GF-D8 (cell line): ENCODE measurements around the gene SFRP5.

Experiments
- DNase-seq: peaks from one replicate; lab custom pipeline; 2025; lab: John Stamatoyannopoulos, UW

SFRP5 gene

DNA sequence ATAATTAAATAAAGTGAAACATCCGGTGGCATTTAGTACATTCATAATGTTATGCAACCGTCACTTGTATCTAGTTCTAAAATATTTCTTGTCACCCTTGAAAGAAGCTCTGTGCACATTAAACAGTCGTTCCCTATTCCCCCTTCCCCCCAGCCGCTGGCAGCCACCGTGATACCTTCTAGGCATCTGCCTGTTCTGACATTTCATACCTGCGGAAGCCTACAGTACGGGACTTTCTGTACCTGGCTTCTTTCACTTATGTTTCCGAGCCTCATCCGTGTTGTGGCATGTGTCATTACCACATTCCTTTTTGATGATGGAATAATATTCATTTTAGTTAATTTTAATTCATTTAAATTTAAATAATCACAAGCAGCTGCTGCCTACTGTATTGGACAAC is 13.9 kb upstream of the SFRP5 start:
- DNase-seq = no peak

DNA sequence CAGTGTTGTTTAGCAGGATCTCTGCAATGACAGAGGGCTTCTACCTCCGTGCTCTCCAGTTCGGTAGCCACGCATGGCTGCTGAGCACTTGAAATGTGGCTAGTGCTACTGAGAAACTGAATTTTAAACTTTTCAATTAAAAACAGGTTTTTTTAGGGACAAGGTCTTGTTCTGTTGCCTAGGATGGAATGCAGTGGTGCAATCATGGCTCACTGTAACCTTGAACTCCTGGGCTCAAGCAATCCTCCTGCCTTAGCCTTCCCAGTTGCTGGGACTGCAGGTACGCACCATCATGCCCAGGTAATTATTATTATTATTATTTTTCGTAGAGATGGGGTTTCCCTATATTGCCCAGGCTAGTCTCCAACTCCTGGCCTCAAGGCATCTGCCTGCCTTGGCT is 13.4 kb upstream of the SFRP5 start:
- DNase-seq = no peak

DNA sequence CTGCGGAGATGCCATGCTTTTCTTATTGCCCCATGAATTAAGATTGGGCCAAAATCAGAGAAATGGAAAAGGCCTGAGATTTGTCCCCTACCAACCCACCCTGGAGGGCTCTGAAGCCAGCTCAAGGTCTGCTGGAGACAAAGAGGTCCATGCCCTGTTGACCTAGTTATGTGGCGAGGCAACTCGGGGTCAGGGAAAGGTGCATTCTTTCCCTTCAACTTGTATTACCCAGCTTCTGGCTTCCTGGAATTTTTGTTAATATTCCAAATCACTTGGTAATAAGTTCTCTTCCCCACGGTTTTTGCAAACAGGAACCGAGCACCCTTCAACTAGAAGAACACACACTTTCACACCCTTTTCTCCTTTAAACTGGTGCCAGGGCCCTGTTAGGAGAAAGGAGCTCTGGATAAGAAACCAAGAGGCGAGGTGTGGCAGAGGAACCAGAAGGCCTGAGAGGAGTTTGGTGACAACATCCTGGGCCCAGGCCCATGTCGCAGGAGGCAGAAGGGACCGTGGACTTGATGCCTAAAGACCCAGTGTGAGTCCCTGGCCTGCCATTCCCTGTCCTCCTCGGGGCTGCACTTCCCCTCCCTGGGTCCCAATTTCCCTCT is 12.5 kb upstream of the SFRP5 start:
- DNase-seq = no peak

DNA sequence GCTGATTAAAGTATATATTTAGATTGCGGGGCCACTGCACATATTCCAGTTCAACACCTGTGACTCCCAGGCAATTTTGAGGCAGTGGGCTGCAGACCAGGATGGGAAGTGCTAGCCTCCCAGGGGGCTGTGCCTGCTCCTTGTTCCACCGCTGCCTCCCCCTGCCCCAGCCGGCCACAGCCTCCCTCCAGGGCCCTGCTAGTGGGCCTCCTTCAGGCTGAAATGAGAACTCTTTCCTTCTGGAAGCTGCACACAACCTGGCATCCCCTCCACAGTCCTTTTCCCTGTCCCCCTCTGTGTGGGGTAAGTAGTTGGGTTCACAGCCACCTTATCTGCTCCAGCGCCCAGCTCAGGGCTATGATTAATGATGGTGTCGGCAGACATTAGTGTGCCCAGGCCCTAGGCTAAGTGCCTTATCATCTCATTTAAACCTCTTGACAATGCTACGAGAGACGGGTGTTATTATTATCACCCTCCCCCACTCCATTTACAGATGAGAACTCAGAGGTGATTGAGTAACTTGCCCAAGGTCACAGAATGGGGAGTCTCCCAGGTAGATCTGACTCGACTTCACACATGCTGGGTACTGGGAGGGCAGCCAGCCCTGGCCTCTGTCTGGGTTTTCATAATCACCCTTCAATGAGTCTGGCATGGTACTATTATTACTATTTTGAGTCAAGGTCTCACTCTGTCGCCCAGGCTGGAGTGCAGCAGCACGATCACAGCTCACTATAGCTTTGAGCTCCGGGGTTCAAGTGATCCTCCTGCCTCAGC is 10.8 kb upstream of the SFRP5 start:
- no peak for DNase-seq

DNA sequence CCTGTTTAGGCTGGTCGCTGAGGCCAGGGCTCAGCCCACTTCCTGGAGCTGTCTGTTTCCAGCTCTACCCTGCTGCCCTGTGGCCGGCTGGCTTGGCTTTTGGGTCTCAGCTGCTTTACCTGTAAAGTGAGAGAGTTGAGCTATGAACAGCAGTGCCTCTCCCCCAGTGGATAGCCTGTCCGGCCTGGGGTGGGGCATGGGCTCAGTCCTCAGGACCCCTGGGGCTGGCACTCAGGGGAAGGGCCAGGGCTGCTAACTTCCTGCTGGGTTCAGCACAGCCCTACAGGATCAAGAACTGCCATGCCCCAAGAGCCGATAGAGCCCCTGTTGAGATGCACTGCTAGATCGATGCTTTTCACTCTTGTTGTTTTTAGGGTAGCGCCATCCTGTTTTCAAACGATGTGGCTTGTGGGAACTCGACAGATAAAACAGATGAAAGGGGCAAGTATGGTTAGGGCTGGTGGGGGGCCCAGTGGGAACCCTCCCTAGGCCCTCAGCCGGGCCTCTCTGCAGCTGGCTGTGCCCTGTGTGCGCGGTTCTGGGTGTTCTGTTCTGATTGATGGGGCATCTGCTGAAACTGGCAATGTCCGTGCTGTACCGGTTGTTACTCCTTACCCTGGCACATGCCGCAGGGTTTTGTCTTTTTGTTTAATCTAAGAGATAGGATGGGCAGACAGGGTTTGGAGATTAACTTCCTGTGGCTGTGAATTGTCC is 10.0 kb upstream of the SFRP5 start:
- DNase-seq = no peak

DNA sequence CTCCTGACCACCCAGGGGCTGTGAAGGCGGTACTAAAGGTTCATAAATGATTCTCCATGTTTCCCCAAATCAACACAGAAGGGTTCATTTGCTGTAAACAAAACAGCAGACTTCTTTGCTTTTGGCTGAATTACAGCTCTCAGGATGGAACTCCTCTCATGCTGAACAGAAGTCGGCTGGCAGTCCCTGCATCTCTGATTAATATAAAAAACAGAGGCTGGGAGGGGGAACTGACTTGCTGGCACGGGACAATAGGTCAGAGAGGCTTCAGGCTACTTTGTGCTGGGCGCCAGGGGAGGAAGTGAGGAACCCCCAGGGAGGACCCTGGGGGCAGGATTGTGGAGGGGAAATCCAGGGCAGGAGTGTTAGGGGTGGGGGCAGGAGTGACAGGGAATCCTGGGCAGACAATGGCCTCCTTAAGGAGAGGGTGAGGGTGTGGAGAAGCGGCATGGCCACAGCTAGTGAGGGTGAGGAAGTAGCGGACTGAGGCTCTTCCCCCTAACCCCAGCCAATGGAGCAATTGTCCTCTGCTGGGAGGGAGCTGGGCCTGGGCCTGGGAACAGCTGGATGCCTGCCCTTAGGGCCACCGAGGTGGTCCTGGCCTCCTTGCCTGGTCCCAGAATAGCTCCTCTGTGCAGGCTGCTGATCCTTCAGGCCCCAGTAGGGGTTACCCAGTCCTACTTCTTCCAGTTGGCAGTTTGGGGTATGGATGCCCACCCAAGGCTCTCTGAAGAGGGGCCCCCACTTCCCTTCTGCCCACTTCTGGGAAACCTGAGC is 9.2 kb upstream of the SFRP5 start:
- DNase-seq = no peak

DNA sequence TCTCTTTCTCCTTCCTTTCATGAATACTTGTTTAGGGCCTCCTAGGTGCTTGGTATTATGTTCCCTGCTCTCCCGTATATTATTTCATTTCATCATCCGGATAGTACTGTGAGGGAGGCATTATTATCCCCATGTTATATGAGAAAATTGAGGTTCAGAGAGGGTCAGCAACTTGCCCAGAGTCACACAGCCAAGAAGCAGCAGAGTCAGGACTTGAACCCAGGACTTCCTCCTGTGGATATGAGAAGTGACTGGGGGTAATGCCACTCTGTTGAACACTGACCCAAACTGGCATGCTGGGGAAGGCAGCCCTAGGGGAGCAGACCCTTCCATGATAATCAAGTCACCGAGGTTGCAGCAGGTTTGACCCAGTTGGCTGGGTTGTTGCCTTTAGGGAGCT is 8.2 kb upstream of the SFRP5 start:
- no peak for DNase-seq

DNA sequence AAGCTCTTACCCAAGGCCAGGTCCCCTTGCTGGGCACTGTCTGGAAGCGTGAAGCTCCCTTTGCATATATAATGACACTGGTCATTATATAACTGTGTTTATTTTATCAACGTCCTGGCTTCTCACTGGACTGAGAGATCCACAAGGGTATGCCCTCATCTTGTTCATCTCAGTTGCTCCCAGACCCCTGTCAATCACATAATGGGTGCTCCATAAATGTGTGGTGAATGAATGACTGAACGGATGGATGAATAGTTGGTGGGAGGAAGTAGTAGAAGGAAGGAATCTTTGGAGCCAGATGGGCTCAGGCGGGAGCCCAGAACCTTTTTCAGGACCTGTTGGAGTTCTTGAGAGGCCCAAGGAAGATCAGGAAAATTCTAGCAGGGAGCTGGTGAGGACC is 7.7 kb upstream of the SFRP5 start:
- no peak for DNase-seq

DNA sequence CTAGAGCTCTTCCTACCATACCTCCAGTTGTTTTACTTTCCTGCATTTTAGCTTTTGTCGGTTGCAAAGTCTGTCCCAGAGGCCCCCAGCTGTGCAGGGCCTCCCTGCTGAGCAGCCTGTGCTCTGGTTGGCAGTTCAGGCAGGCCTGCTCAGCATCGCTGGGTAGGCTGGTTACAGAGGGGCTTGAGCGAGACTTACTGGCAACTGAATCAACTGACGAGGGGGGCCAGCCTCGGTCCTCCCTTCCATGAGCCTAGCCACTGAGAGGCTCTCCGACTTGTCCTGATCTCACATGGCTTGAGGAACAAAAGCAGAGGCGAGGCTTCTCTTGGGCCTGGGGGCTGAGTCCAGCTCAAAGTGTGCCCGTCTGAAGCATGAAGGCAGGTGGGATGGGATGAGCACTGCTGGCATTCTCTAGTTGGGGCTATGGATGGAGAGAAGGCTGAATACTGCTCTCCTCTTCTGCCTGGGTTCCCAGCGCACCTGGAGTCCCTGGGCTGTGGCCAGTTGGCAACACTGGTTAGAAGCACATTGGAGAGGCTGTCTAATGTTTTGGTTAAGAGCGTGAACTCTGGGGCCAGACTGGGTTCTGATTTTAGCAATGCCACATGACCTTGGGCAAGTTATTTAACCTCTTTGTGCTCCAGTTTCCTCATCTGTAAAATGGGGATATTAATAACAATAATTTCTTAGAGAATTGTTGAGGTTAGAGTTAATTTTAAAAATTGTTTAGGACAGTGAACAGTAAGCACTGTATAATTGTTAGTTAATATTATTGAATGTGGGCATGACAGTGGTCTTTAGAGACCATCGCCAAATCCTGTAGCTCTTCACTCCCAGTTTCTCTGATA is 6.9 kb upstream of the SFRP5 start:
- no peak for DNase-seq

DNA sequence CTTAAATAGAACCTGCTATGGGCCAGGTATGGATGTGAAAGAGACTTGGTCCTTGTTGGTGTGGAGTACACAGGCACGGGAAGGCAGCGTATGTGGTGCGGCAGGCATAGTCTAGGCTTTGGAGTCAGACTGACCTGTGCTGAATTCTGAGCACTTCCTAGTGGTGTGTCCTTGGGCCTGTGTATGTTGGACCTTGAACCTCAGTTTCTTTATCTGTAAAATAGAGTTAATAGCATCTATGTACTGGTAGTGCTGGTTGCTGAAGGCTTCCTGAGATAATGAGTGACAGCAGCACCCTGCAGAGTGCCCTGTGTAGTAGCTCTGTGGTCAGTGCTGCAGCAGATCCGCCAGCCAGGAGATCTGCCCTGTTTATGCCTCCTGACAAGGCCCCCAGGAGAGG is 5.3 kb upstream of the SFRP5 start:
- no peak for DNase-seq

DNA sequence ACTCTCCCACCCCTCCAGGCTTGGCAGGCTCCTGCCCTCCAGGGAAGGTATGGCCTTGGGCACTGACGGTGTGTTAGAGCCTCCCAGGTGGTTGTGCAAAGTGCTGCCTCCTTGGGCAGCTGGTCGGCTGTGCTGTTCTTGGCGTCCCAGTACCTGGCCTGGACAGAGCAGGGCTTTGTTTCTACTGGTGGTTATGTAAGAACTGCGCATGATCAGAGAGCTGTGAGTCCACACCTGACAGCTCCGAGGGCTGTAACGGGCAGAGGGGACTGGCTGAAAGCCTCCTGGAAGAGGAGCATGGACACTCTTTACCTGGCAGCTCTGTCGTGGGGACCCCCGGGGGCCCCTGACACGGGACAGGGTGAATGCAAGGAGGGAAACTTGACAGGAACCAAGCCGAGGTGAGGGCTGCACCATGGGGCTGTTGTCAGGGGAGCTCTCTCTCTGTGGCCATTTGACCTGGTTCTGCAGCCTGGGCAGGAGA is 3.1 kb upstream of the SFRP5 start:
- DNase-seq = no peak

DNA sequence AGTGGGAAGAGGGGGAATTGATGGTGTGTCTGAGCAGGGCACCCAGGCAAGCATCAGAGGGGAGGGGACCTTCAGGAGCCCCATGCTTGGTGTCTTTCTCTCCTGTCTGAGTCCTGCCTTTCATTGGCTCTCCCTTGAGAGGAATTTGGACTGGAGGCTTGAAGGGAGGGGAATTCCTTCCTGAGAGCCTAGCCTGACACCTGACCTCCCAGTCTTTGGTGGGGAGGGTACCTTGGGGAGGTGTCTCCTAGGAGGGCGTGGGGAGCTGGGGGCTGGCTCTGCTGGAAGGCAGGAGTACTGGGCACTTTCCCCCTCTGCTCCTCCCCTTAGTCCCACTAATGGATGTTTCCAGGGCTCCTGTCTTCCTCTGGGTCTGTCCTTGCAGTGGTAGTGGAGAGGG is 1.3 kb upstream of the SFRP5 start:
- no peak for DNase-seq

DNA sequence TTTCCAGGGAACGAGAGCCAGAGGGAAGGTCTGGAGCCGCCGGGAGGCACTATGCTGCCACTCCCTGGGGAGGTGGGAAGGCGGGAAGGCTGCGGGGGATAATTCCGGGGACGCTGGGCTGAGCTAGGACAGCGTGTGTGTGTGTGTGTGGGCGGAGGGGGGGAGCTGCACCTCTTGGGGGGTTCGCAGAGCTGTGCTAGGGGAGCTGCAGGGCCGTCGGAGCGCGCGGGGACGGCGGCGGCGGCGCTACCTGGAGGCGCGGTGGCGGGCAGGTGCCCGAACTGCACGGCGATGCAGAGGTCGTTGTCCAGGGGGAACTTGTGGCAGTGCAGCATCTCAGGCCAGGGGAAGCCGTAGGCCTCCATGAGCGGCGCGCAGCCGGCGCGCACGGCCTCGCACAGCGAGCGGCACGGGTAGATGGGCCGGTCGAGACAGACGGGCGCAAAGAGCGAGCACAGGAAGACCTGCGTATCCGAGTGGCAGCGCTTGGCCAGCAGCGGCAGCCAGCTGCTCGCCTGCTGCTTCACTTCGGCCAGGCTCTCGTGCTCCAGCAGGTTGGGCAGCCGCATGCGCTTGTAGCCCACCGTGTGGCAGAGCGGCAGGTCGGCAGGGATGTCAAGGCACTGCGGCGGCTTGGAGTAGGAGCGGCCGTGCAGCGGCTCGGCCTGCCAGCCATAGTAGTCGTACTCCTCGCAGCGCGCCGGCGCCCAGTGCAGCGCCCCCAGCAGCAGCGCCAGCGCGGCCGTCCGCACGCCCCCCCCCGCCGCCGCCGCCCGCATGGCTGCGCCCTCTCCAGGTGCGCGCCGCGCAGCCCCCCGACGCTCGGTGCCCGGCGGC is 526 bp downstream of the SFRP5 start:
- DNase-seq = no peak

DNA sequence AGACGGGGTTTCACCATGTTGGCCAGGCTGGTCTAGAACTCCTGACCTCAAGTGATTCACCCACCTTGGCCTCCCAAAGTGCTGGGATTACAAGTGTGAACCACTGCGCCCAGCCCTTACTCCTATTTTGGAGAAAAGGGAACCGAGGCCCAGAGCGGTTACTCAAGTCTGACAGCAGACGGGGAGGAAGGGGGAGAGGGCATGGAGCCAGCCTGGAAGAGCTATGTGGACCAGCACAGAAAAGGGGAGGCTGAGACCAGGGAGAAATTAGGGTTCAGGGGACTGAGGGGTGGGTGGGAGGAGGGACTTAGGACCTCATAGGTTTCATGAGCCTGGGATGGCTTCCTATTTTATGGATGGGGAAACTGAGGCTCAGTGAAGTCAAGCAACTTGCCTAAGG is 1.5 kb downstream of the SFRP5 start:
- DNase-seq = no peak

DNA sequence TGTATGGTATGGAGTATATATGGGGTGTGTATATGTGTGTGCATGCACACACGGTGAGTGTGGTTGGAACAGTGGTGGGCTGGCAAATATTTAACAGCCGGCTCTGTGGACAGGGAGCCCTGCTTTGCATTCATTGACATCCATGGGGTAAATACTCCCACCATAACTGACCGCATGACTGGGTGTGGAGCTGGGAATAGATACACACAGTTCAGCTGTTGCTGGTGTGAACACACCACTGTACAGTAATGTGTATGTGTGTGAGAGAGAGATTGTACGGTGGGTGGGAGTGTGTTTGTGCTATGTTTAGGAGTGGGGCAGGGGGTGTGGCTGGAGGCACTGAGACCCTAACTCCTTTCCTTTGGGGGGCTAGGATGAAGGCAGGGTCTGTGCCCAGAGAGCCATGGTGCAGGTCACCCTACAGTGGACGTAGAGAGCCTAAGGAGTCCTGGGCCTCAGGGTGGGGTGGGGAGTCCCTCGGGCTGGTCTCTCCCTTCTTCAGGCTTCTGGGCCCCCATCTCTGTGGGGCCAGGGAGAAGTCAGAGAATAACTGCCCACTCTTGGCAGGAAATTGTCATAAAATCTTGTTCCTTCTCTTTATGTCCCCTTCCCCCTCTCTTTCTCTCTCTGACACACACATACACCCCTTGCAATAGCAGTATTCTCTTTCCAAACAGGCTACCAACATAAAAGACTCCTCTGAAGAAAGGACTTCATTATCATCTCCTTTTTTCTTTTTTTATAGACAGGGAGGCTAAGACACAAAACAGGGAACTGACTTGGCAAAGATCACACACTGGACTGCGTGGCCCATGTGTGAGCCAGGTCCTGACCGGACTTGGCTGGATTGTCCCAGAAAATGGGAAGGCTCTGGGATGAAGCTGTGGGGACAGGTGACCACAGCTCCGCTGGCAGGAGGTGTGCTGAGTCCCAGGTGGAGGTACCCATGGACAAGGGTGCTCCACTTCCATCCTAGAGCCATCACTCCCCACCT is 3.2 kb downstream of the SFRP5 start:
- no peak for DNase-seq

DNA sequence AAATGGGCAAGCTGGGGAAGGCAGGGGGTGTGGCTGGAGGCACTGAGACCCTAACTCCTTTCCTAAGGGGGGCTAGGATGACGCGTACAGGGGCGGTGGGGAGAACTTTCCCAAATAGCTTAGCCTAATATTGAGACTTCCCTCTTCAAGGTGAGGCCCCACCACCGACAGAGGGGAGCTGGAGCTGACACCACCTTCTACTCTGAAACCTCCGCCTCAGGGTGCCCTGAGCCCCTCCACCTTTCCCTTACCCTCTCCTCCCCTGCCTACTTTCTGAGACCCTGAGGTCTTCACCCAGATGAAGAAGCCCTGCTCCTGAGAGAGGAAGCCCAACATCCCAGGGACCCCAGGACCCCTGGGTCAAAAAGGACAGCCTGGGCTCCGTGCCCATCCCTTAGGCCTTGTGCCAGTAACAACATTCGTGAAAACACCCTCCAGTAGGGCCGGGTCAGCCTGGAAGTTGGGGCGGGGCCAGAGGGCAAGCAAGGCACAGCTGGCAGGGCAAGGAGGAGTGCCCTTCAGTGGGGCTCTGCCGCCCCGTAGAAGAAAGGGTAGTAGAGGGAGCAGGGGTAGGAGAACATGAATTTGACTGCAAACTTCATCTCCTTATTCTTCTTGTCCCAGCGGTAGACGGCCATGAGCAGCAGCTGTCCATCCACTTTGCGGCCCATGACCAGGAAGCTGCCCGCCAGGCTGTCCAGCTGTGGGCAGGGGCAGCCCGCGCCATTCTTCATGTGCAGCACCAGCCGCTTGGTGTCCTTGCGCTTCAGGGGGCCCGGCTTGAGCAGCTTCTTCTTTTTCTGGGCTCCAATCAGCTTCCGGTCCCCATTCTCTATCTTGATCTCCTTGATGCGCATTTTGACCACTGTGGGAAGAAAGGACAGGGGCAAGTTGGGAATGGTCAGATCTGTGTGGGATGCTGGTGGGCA is 4.5 kb downstream of the SFRP5 start:
- no peak for DNase-seq

DNA sequence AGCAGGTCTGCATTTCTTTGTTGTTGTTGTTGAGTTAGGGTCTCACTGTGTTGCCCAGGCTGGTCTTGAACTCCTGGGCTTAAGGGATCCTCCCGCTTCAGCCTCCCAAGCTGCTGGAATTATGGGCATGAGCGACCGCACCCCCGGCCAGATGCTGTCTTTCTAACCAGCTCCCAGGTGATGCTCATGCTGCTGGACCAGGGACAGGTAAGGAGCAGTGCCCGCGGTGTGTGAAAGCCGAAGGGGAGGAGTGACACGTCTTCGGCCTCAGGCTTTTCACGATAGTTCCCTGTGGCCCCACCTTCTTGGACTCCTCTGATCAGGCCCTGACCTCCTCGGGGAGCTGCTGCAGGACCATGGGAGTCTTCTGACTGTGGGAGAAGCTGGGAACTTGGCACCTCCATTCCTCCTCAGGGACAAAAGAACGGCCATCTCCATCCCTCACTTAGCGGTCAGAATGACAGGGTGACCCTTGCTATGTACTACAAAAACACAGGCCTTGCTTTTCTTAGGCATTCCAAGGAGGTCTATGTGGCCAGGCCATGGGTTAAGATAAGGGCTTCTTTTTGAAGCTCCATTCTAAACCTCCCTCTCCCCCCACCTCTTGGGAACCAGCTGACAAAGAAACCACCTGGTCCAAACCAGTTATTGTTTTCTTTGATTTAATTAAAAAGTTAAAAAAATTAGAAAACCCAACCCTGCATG is 5.5 kb downstream of the SFRP5 start:
- no peak for DNase-seq

DNA sequence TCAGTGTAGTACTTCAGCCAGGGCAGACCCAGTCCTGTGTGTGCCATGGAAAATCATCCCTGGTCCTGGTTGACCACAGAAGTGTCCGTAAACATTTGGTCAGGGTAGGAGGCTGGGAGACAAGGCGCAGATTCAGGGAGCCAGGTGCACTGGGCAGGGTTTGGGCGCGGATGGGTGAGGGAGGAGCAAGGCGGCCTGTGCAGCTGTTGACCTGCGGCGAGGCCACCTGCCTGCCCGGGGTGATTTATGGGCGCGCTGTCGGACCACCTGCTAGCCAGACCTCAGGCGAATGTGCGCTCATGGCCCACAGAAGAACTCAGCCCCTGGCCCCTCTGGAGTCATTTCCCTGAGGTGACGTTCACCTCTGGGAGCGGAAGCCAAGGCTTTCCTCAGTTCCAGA is 6.6 kb downstream of the SFRP5 start:
- DNase-seq = no peak
